ENCODE results near the gene KHK.

DNA sequence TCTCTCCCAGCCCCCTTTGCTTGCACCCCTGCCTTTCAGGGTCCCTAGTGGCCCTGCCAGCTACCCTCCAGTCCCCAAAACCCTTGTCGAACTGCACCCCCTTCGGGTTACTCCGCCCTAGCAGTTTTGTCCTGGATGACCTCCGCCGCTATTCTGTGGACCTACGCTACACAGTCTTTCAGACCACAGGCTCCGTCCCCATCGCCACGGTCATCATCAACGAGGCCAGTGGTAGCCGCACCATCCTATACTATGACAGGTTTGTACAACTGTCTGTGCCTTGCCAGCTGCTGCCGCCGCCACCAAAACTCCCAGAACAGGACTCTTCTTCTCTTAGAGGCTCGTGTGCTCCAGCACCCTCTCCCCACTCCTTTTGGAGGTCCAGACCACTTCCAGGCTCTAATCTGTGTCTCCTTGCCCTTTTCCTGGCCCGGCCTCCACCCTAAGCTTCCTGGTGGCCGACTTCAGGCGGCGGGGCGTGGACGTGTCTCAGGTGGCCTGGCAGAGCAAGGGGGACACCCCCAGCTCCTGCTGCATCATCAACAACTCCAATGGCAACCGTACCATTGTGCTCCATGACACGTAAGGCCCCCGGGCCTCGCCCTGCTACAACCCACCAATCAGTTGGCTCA, 7.9 kb downstream of the KHK start:
- TF ChIP-seq CTCF (IDR thresholded peaks at IDR 0.05), result no peak
- no peak for TF ChIP-seq EZH2 (IDR thresholded peaks at IDR 0.05)
